GM11168 (cell line): ENCODE results near the gene LAMC1.
"Not testable (repeated sequence)": the region's sequence is repeated elsewhere in the genome, so short reads cannot be mapped to it uniquely, and the experiment has no call there.

Source experiments
- in situ Hi-C: fragments of 300-500 bp; cut with MboI; formaldehyde crosslinking; loops from one replicate; pipeline ENCODE4 v1.12.0; 2022; ENCODE audit warnings: low sequenced_read_pairs; ENCODE audit not compliant: unreplicated experiment

LAMC1 gene

DNA sequence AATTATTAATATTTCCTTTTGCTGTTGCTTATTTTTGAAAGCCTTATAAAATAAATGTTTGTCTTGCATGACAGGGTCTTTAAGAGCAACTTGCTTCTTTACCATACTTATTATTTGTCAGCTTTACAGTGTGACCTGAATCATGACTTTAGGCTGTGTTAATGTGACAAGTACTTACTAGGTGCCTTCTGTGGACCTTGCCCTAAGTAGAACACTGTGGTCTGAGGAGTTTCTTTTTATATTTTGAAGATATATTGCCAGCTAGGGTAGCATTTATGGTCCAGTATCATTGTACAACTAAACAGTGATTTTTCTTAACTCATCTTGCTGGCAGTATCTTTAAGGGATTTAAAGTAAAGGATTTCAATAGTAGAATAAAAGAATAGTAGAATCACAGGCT, 117.4 kb downstream of the LAMC1 start:
- in situ Hi-C loops, result no loop called here

DNA sequence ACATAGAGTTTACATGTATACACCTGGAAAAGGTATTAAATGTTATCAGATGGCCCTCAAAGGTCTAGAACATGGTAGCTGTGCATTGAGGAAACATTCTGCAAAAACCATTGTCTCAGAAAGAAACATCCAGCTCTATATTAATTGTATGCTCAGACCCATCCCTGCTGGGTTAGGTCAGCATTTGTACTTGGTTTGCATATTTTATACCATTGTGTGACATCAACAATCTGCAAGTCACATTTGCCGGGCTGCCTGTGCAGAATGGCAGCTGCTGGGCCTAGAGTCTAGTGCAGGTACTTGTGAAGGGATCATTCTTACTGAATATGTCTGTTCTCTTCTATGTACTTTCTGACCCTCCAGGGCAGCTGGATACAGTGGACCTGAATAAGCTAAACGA, 119.0 kb downstream of the LAMC1 start:
- in situ Hi-C loops, result no loop called here

DNA sequence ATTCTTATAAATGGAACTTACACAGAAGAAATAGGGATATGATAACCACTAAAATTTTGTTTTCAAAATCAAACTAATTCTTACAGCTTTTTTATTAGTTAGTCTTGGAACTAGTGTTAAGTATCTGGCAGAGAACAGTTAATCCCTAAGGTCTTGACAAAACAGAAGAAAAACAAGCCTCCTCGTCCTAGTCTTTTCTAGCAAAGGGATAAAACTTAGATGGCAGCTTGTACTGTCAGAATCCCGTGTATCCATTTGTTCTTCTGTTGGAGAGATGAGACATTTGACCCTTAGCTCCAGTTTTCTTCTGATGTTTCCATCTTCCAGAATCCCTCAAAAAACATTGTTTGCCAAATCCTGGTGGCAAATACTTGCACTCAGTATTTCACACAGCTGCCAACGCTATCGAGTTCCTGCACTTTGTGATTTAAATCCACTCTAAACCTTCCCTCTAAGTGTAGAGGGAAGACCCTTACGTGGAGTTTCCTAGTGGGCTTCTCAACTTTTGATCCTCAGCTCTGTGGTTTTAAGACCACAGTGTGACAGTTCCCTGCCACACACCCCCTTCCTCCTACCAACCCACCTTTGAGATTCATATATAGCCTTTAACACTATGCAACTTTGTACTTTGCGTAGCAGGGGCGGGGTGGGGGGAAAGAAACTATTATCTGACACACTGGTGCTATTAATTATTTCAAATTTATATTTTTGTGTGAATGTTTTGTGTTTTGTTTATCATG, 120.5 kb downstream of the LAMC1 start:
- in situ Hi-C loops, result no loop called here

DNA sequence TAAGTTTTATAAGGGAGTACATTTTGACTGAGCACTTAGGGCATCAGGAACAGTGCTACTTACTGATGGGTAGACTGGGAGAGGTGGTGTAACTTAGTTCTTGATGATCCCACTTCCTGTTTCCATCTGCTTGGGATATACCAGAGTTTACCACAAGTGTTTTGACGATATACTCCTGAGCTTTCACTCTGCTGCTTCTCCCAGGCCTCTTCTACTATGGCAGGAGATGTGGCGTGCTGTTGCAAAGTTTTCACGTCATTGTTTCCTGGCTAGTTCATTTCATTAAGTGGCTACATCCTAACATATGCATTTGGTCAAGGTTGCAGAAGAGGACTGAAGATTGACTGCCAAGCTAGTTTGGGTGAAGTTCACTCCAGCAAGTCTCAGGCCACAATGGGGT, 121.5 kb downstream of the LAMC1 start:
- in situ Hi-C loops, result no loop called here

DNA sequence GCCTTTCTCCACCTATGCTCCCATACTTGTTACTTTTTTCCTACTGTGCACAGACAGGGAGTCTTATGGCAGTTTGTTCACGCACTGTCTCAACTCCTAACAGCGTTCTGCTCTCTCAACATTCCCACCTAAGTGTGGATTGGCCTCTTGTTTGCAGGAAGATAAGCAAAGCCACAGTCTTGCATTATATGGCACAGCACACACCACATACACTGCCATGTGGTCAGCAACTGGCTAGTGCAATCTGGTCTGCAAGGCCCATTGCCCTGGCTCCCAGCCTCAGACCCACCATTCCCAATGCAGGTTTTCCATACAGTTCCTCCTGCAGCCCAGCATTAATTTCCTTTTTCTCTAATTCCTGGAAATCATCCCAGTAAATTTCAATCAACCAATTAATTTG, 124.5 kb downstream of the LAMC1 start:
- in situ Hi-C loops, result no loop called here

DNA sequence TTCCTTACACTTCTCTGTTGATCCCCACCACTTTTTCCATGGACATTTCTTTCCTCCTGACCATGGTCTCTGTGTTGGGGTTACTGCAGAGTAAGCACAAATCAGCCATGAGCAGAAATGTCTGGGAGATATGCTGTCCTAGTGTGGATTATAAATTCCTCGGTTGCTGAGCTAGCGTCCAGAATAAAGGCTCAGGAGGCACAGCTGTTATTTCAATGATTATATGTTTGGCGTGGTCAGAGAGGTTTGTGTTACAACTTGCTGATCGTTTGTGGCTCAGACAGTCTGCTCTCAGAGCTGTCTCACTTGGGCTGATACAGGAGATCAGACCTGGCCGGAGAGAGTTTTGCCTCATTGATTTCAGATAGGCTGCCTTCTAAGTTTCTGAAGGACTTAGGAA, 125.4 kb downstream of the LAMC1 start:
- in situ Hi-C loops, result no loop called here

DNA sequence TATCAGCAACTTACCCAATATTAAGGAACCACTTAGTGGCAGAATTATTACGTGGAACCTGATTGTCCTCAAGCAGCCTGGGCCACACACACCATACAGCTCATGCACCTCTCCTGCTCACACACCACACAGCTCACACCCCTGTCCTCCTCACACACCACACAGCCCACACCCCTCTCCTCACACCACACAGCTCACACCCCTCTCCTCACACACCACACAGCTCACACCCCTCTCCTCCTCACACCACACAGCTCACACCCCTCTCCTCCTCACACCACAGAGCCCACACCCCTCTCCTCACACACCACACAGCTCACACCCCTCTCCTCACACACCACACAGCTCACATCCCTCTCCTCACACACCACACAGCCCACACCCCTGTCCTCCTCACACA, 126.1 kb downstream of the LAMC1 start:
- in situ Hi-C loops, result no loop called here

DNA sequence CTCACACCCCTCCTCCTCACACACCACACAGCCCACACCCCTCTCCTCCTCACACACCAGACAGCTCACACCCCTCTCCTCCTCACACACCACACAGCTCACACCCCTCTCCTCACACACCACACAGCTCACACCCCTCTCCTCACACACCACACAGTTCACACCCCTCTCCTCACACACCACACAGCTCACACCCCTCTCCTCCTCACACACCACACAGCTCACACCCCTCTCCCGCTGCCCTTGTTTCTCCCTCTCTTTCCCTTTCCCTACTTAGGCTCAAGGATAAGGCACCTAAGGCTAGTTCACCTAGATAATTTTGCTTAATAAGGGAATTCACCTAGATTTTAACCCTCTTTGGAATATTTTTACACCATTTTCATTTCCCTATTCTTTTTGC, 126.8 kb downstream of the LAMC1 start:
- in situ Hi-C loops, result not testable (repeated sequence)

DNA sequence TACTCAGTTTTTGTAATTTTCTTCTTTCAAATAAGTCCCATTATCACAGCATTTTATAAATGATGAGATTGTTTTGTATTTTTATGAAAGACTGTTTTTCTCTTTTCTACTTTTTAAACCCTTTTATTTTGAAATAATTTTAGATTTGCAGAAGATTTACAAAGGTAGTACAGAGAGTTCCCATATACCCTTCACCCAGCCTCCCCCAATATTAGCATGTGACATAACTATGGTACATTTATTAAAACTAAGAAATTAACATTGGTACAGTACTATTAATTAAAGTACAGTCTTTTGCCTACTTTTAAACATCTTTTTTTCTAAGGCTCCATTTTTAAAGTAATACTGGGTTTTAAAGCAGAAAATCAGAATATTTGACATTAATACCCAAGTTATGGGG, 127.2 kb downstream of the LAMC1 start:
- in situ Hi-C loops, result no loop called here

DNA sequence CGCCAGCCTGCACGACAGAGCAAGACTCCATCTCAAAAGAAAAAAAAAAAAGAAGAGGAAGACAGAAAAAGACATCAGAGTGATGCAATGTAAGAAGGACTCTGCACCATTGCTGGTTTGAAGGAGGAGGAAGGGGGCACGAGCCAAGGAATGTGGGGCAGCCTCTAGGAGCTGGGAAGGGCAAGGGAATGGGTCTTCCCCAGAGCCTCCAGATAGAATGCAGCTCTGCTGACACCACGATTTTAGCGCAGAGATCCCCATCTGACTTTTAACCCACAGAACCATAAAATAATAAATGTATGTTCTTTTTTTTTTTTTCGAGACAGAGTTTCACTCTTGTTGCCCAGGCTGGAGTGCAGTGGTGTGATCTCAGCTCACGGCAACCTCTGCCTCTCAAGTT, 129.0 kb downstream of the LAMC1 start:
- in situ Hi-C loops, result no loop called here

DNA sequence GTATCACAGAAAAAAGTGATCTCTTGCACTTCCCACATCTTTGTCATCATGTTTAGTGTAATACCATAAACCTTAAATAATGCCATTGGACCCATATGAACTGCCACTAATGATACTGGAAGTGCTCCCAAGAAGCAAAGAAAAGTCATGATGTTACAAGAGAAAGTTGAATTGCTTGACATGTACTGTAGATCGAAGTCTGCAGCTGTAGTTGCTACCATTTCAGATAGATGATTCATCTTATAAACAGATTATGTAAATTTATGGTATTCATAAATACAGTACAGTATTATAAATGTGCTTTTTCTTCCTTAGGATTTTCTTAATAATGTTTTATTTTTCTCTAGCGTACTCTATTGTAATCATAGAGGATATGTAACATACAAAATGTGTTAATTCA, 132.7 kb downstream of the LAMC1 start:
- in situ Hi-C loops, result no loop called here

DNA sequence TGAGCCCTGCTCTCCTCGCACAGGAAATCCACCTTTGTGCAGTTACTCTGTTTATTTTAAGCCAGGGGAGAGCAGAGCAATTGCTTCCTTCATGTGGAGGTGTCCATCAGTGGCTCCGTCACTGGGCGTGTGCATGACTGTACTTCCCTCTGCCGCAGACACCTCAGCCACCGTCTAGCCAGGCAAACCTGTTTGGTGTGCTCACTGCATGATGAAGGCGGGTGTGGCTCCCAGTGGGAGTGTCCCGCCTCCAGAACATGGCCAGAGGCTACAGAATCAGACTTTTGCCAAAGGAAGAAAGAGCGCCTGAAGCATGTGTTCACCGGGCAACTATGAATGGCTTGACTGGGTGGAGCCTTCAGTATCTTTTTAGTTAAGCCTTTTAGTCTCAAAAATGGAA, 136.7 kb downstream of the LAMC1 start:
- in situ Hi-C loops, result no loop called here

DNA sequence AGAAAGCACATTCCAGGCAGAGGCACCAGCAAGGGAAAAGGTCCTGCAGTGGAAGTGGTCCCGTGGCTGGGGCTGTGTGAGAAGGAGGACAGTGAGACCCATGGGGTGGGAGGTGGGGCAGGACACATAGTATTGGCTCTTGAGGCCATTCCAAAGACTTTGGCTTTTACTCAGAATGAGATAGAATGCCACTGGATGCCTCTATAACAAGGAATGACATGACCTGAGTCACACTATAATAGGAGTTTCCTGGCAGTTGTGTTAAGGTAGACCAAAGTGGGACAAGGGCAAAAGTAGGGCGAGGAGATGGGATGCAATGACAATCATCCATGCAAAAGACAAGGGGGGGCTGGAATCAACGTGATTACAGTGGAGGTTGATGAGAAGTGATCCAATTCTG, 138.2 kb downstream of the LAMC1 start:
- in situ Hi-C loops, result no loop called here

DNA sequence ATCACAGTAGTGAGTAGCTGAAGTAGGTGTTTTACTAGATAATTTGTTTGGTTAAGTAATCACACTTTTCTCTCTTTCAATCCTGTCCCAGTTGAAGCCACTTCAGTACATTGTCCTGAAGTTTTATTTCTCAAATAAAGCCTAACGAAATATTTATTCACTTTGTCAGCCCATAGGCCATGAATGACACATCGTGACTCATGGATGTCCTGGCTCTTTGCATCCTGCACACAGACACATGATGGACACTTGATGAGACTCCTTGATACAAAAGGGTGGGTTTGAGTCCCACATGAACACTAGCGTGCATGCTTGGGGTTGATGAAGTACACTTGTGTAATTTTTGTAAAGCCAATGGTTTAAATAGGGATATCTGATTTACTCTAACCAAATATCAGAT, 140.1 kb downstream of the LAMC1 start:
- in situ Hi-C loops, result no loop called here

DNA sequence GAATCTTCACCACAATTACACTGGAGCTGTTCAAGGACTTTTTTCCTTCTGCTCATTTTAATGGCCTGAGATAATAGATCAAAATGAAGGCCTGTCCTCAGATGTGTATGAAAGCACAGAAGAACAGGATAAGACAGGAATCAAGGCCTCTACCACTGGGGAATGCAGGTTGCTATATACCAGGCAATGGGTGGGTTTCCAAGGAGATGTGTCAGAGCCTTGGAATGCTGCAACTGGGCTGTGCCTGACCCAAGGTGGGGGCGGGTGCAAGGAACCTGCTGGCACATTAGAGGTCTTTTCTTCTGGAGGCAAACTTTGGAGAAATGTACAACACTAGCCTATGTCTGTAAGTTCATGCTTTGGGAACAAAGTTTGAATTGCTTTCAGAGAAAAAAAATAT, 141.1 kb downstream of the LAMC1 start:
- in situ Hi-C loops, result no loop called here

DNA sequence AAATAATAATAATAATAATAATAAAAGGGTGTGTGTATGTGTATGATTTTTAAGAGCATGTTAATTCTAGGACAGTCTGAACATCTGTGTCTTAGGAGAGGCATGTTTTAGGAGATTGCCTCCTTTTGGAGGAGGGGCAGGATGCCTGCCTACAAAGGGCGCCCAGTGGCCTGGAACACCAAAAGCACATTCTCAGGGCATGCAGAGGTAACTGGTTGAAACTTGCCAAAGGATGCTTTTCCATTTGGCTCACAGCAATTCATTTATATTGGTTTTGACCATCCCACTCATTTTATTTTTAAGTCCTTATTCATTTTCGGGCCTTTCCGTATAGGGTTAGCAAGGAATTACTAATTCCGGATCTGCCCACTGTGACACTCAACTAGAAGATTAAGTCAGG, 141.7 kb downstream of the LAMC1 start:
- in situ Hi-C loops, result no loop called here

DNA sequence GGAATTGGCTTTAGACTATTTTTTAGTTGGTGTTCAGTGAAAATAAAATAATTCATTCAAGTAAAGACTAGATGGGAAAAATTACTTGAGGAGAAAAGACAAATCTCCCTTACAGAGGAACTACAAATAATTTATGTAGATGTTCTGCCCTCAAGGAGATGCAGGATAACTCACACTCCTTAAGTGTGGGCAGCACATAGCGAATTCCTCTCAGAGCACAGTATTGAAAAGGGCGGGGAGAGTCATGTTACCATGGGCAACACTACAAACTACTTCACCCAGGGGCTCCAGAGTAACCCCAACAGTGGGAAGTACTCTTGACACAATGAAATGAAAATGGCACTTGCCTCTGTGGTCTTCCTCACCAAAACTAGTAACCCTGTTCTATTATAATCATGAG, 142.2 kb downstream of the LAMC1 start:
- in situ Hi-C loops, result no loop called here

DNA sequence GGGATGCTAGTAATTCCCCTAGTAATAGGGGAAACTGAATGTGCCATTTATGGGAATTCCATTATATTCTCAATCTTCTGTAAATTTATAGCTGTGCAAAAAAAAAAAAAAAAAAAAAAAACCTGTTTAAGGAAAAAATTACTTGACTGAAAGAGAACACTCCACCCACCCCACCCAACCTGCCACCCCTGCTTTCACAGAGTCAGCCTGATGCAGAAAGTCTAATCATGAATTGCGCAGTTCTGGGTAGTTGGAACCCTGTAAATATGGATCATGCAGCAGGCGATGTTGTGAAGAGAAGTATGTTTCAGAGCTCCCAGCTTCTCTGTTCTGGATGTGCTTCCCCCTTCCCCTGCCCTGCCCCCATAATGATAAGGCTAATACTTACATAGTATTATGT, 143.2 kb downstream of the LAMC1 start:
- in situ Hi-C loops, result no loop called here

DNA sequence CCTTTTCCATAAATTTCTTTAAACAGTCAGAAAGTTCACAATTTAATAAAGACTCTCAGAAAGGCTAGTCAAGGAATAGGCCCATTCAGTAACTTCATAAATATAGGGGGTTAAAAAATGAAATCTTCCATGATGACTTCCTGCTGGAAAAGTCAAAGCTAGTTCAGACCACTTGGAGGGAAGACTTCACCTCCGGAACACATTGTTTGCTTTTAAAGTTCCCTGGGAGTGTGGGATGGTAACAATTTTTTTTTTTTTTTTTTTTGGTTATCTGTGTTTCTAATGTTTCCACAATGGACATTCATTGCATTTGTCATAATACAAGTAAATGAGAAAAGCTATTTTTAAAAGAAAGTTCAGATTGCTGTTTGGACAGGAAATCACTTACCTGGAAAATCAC, 144.5 kb downstream of the LAMC1 start:
- in situ Hi-C loops, result no loop called here

DNA sequence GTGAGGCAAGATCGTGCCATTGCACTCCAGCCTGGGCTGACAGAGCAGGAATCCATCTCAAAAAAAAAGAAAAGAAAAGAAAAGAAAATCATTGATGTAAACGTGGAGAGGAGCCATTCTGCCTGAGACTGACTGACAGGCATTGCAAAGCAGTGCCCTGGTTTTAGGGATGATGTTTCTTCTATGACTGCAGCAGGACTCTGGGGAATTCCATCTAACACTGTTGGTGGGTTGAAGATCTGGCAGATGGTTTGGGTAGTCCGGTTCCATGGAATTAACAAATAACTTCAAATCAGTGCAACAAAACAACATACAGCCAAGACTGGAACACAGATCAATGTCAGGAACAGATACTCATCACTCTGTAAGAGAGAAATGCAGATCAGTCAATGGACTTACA, 145.1 kb downstream of the LAMC1 start:
- in situ Hi-C loops, result no loop called here

DNA sequence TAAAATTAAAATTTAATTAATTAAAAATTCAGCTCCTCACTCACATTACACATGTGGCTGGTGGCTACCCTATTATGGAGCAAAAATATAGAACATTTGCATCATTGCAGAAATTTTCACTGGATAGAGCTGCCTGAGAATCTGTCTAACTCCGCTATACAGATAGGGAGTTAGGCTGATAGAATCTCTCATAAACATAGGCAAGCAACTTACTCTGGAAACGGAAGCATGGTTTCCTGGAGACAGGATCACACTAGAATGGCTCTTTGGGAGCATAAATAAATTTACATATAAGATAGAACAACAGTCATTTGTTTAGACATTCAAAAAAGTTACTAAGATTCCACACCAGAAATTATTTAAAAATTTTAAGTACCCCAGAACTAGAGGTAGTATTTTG, 150.6 kb downstream of the LAMC1 start:
- in situ Hi-C loops, result no loop called here

DNA sequence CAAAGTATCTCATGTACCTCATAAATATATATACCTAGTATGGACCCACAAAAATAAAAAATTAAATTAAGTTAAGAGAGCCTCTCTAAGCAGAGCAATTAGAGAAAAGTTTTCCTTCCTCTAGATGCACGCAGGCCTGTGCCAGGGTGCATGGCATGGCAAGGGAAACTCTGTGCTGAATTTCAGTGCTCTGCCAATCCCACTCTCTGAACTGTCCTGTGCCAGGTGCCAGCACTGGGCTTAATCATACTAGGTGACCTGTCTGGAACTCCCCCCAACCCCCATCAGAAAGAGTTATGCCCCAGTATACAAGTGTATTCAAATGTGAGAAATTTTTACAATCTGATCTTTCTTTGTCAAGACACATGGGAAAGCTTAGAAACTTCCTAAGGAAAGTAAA, 152.4 kb downstream of the LAMC1 start:
- in situ Hi-C loops, result no loop called here

DNA sequence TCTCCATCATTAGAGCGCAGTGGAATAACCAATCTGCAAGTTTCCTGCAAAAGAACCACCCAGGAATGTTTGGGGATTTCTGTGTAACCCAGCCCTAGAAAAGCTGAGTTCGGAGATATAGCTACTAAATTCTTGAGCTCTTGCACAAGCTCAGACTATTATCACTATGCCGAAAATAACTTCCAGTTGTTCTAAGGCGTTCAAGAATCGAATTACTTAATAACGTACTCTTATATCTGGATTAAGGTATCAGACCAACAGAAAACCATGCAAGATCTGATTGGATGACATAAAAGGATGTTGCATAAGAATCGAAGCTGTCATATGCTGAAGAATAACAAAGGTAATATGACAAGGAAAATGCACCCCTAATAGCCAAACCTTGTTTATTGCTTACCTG, 155.3 kb downstream of the LAMC1 start:
- in situ Hi-C loops, result no loop called here
